Loucy (cell line): Measurements from ENCODE around the gene HOXD8.

ENCODE experiments used
- H2AFZ ChIP-seq: fragments of 200-600 bp; sonication (generic); 2 replicates; pipeline ENCODE4 v1.6.0; 2016; ENCODE audit warnings: antibody characterized with exemption, mild to moderate bottlenecking, low read length, moderate library complexity
- H3F3A ChIP-seq: fragments of 200-600 bp; 2 replicates; pipeline ENCODE4 v1.6.0; 2016; ENCODE audit warnings: antibody characterized with exemption, low read depth, mild to moderate bottlenecking
- H3K27me3 ChIP-seq: fragments of 200-600 bp; sonication (generic); 2 replicates; pipeline ENCODE4 v1.6.1; 2014; ENCODE audit warnings: low read length, mild to moderate bottlenecking; ENCODE audit not compliant: insufficient read depth, poor library complexity, severe bottlenecking
- H3K36me3 ChIP-seq: fragments of 200-600 bp; sonication (generic); 2 replicates; pipeline ENCODE4 v1.6.1; 2016; ENCODE audit warnings: low read length; ENCODE audit not compliant: insufficient read depth
- H3K4me1 ChIP-seq: fragments of 200-600 bp; sonication (generic); 2 replicates; pipeline ENCODE4 v1.5.1; 2014; ENCODE audit warnings: low read length, mild to moderate bottlenecking; ENCODE audit not compliant: insufficient read depth, poor library complexity, severe bottlenecking
- H3K4me2 ChIP-seq: fragments of 200-600 bp; sonication (generic); 2 replicates; pipeline ENCODE4 v1.6.0; 2014; ENCODE audit warnings: antibody characterized with exemption, low read length, low read depth, mild to moderate bottlenecking; ENCODE audit not compliant: poor library complexity, severe bottlenecking
- H3K4me3 ChIP-seq: fragments of 200-600 bp; sonication (generic); 2 replicates; pipeline ENCODE4 v1.5.1; 2014; ENCODE audit warnings: low read length, mild to moderate bottlenecking, mixed read lengths; ENCODE audit not compliant: poor library complexity, severe bottlenecking
- H3K79me2 ChIP-seq: fragments of 200-600 bp; sonication (generic); 2 replicates; pipeline ENCODE4 v1.6.1; 2014; ENCODE audit warnings: low read length; ENCODE audit not compliant: insufficient read depth
- H3K9ac ChIP-seq: fragments of 200-600 bp; sonication (generic); 2 replicates; pipeline ENCODE4 v1.6.0; 2014; ENCODE audit warnings: mild to moderate bottlenecking, low read depth, low read length, moderate library complexity; ENCODE audit not compliant: poor library complexity, severe bottlenecking
- H3K9me2 ChIP-seq: fragments of 200-600 bp; sonication (generic); replicated peaks from 2 replicates; pipeline ENCODE4 v1.6.1; 2016; ENCODE audit warnings: low read depth, low read length, mixed read lengths
- H3K9me3 ChIP-seq: fragments of 200-600 bp; sonication (generic); 2 replicates; pipeline ENCODE4 v1.6.1; 2014; ENCODE audit warnings: mild to moderate bottlenecking, antibody characterized with exemption, low read length, low read depth; ENCODE audit not compliant: insufficient read depth
- H4K20me1 ChIP-seq: fragments of 200-600 bp; sonication (generic); 2 replicates; pipeline ENCODE4 v1.6.0; 2014; ENCODE audit warnings: antibody characterized with exemption, low read length, mild to moderate bottlenecking; ENCODE audit not compliant: insufficient read depth, poor library complexity, severe bottlenecking
- EZH2phosphoT487 ChIP-seq: fragments of 200-600 bp; IDR thresholded peaks from 2 replicates; pipeline ENCODE4 v1.6.1; 2018; ENCODE audit warnings: antibody characterized with exemption, mild to moderate bottlenecking, moderate library complexity, borderline replicate concordance
- TF ChIP-seq, protein P1 (sequence below): fragments of 200-600 bp; sonication (generic); conservative IDR thresholded peaks from 2 replicates; pipeline ENCODE4 v1.5.1; 2014; ENCODE audit warnings: mild to moderate bottlenecking, antibody characterized with exemption, low read length

HOXD8 gene

DNA sequence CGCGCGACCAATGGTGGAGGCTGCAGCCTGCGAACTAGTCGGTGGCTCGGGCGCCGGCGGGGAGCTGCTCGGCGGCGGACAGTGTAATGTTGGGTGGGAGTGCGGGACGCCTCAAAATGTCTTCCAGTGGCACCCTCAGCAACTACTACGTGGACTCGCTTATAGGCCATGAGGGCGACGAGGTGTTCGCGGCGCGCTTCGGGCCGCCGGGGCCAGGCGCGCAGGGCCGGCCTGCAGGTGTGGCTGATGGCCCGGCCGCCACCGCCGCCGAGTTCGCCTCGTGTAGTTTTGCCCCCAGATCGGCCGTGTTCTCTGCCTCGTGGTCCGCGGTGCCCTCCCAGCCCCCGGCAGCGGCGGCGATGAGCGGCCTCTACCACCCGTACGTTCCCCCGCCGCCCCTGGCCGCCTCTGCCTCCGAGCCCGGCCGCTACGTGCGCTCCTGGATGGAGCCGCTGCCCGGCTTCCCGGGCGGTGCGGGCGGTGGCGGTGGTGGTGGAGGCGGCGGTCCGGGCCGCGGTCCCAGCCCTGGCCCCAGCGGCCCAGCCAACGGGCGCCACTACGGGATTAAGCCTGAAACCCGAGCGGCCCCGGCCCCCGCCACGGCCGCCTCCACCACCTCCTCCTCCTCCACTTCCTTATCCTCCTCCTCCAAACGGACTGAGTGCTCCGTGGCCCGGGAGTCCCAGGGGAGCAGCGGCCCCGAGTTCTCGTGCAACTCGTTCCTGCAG is 6.7 kb upstream of the HOXD8 start, which contains the start of gene HOXD9:
Gene HOXD9, plus strand, starts transcription at position 37 of the 728 bp plus-strand sequence. Its CDS starts 50 bp downstream, at position 87.
- no peak within 1 kb of the TSS for H3K4me3 ChIP-seq
- peaks cover 20% of the 10 kb centered on the region for H3K27me3 ChIP-seq

DNA sequence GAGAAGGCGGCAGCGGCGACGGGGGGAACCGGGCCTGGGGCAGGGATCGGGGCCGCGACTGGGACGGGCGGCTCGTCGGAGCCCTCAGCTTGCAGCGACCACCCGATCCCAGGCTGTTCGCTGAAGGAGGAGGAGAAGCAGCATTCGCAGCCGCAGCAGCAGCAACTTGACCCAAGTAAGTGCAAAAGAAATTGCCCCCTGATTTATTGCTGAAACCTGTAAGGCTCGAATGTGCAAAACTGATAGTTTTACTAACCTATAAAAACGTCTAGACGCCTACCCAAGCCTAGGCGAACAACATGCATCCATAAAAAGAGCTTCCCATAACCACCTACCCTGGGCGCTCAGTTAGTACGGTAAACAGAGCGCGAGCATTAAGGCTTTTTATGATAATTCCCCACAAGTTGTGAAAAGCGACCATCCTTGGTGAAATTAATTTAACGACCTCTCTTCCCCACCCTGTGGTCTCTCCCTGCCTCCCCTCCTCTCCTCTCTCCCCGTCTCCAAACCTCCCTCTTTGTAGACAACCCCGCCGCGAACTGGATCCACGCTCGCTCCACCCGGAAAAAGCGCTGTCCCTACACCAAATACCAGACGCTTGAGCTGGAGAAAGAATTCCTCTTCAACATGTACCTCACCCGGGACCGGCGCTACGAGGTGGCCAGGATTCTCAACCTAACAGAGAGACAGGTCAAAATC is 5.9 kb upstream of the HOXD8 start:
- H3K4me3 ChIP-seq = no peak overlapping the region
- peaks cover 13% of the 10 kb centered on the region for H3K27me3 ChIP-seq
- H3K9me2 ChIP-seq = no peaks in the 10 kb centered on the region
- no peaks in the 10 kb centered on the region for H3K79me2 ChIP-seq
- H3K36me3 ChIP-seq = no peaks in the 10 kb centered on the region
- TF ChIP-seq, protein P1, sequence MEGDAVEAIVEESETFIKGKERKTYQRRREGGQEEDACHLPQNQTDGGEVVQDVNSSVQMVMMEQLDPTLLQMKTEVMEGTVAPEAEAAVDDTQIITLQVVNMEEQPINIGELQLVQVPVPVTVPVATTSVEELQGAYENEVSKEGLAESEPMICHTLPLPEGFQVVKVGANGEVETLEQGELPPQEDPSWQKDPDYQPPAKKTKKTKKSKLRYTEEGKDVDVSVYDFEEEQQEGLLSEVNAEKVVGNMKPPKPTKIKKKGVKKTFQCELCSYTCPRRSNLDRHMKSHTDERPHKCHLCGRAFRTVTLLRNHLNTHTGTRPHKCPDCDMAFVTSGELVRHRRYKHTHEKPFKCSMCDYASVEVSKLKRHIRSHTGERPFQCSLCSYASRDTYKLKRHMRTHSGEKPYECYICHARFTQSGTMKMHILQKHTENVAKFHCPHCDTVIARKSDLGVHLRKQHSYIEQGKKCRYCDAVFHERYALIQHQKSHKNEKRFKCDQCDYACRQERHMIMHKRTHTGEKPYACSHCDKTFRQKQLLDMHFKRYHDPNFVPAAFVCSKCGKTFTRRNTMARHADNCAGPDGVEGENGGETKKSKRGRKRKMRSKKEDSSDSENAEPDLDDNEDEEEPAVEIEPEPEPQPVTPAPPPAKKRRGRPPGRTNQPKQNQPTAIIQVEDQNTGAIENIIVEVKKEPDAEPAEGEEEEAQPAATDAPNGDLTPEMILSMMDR = no peak
- TF ChIP-seq EZH2phosphoT487 = no peak
- H3K4me2 ChIP-seq = no peak overlapping the region
- H3K9me3 ChIP-seq = no peaks in the 10 kb centered on the region
- no peak overlapping the region for H3K9ac ChIP-seq
- H3F3A ChIP-seq = no peaks in the 10 kb centered on the region
- H2AFZ ChIP-seq = no peak overlapping the region
- no peaks in the 10 kb centered on the region for H3K4me1 ChIP-seq
- no peaks in the 10 kb centered on the region for H4K20me1 ChIP-seq

More for the DNA sequence above, 6.7 kb upstream of the HOXD8 start, which contains the start of gene HOXD9:
- Histone ChIP-seq H3K9me2 (no peaks in the 10 kb centered on the region), H3K9ac (no peak within 1 kb of the TSS), H2AFZ (no peak within 1 kb of the TSS), H3F3A (no peaks in the 10 kb centered on the region), H3K9me3 (no peaks in the 10 kb centered on the region), H3K4me2 (no peak within 1 kb of the TSS), H4K20me1 (no peaks in the 10 kb centered on the region), H3K4me1 (no peaks in the 10 kb centered on the region), H3K79me2 (no peaks in the 10 kb centered on the region), H3K36me3 (no peaks in the 10 kb centered on the region)
- TF ChIP-seq, protein P1 = no peak

DNA sequence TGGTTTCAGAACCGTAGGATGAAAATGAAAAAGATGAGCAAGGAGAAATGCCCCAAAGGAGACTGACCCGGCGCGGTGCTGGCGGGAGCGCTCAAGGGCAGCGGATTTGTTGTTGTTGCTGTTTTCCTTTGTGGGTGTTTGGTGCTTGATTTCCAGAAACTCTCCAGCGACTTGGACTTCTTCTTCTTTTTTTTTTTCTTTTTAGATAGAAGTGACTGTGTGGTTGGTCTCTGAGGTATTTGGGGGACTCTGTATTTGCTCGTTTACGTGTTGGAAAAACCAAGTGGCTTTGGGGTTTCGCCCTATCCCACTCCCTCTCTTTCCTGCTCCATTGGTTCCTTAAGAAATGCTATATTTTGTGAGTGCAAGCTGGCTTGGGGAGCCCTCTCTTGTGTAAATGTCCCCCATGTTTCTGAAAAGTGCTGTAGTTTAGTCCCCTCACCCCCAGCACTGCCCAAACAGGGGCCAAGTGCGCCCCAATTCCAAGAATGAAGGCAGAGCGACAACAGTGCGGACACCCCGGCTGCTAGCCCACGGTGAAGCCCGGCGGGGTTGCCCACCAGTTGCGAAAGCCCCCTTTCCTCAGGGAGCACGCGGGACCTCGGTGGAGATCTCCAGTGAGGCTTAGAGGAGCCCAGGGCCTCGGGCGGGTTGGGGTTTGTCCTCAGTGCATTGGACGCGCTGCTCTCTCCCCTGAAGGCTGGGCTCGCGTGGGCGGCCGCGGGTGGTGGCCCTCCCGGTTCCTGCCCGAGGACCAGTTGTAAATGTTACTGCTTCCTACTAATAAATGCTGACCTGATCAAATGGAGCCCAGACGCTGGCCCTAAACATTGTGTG is 5.2 kb upstream of the HOXD8 start:
- Histone ChIP-seq H3F3A (no peaks in the 10 kb centered on the region), H3K27me3 (peaks cover 11% of the 10 kb centered on the region), H3K4me1 (no peaks in the 10 kb centered on the region), H3K36me3 (no peaks in the 10 kb centered on the region), H3K4me2 (no peak overlapping the region), H4K20me1 (no peaks in the 10 kb centered on the region), H3K9ac (no peak overlapping the region), H3K9me2 (no peaks in the 10 kb centered on the region), H3K9me3 (no peaks in the 10 kb centered on the region), H2AFZ (no peak overlapping the region), H3K4me3 (no peak overlapping the region), H3K79me2 (no peaks in the 10 kb centered on the region)
- no peak for TF ChIP-seq EZH2phosphoT487
- TF ChIP-seq, protein P1 = no peak
